Measurements from ENCODE around the gene SHB.

SHB gene

GRCh38 chr9:38043931-38044623, 24.9 kb downstream of the SHB start:
- Histone ChIP-seq H3K27me3 (ENCODE audit: control insufficient read depth, insufficient read depth, low read length) (no peaks in the 10 kb centered on the region), H3K36me3 (ENCODE audit: control insufficient read depth, insufficient read depth, low read length) (no peaks in the 10 kb centered on the region), H3K9ac (ENCODE audit: low read length) (no peak overlapping the region), H3K4me3 (ENCODE audit: low read length) (no peak overlapping the region), H3K4me1 (ENCODE audit: control insufficient read depth, insufficient read depth, low read length) (peaks cover 85% of the 10 kb centered on the region), H3K9me3 (ENCODE audit: control insufficient read depth, low read length) (no peaks in the 10 kb centered on the region)

GRCh38 chr9:38042626-38043357, 26.2 kb downstream of the SHB start:
- Histone ChIP-seq H3K9ac (ENCODE audit: low read length) (no peak overlapping the region), H3K4me1 (ENCODE audit: control insufficient read depth, insufficient read depth, low read length) (peaks cover 85% of the 10 kb centered on the region), H3K4me3 (ENCODE audit: low read length) (no peak overlapping the region), H3K27me3 (ENCODE audit: control insufficient read depth, insufficient read depth, low read length) (no peaks in the 10 kb centered on the region), H3K36me3 (ENCODE audit: control insufficient read depth, insufficient read depth, low read length) (no peaks in the 10 kb centered on the region), H3K9me3 (ENCODE audit: control insufficient read depth, low read length) (no peaks in the 10 kb centered on the region)

GRCh38 chr9:38041564-38042243, 27.3 kb downstream of the SHB start:
- no peaks in the 10 kb centered on the region for H3K27me3 ChIP-seq (ENCODE audit: control insufficient read depth, insufficient read depth, low read length)
- no peaks in the 10 kb centered on the region for H3K36me3 ChIP-seq (ENCODE audit: control insufficient read depth, insufficient read depth, low read length)
- no peaks in the 10 kb centered on the region for H3K9me3 ChIP-seq (ENCODE audit: control insufficient read depth, low read length)
- H3K4me3 ChIP-seq (ENCODE audit: low read length), result no peak overlapping the region
- no peak overlapping the region for H3K9ac ChIP-seq (ENCODE audit: low read length)
- H3K4me1 ChIP-seq (ENCODE audit: control insufficient read depth, insufficient read depth, low read length), result peaks cover 74% of the 10 kb centered on the region

- Histone ChIP-seq H3K4me3 (ENCODE audit: low read length) (no peak overlapping the region), H3K9ac (ENCODE audit: low read length) (no peak overlapping the region), H3K9me3 (ENCODE audit: control insufficient read depth, low read length) (no peaks in the 10 kb centered on the region)
Measured at GRCh38 chr9:38039907-38040682, 28.9 kb downstream of the SHB start.

GRCh38 chr9:38039090-38039906, 29.7 kb downstream of the SHB start:
- no peak overlapping the region for H3K9ac ChIP-seq (ENCODE audit: low read length)

More at GRCh38 chr9:38039907-38040682, 28.9 kb downstream of the SHB start:
- H3K36me3 ChIP-seq (ENCODE audit: control insufficient read depth, insufficient read depth, low read length), result no peaks in the 10 kb centered on the region
- H3K4me1 ChIP-seq (ENCODE audit: control insufficient read depth, insufficient read depth, low read length), result peaks cover 62% of the 10 kb centered on the region
- H3K27me3 ChIP-seq (ENCODE audit: control insufficient read depth, insufficient read depth, low read length), result no peaks in the 10 kb centered on the region

GRCh38 chr9:38038307-38039089, 30.5 kb downstream of the SHB start:
- Histone ChIP-seq H3K4me3 (ENCODE audit: low read length) (no peak overlapping the region), H3K4me1 (ENCODE audit: control insufficient read depth, insufficient read depth, low read length) (peaks cover 48% of the 10 kb centered on the region), H3K27me3 (ENCODE audit: control insufficient read depth, insufficient read depth, low read length) (no peaks in the 10 kb centered on the region), H3K36me3 (ENCODE audit: control insufficient read depth, insufficient read depth, low read length) (no peaks in the 10 kb centered on the region), H3K9ac (ENCODE audit: low read length) (no peak overlapping the region), H3K9me3 (ENCODE audit: control insufficient read depth, low read length) (no peaks in the 10 kb centered on the region)

More at GRCh38 chr9:38039090-38039906, 29.7 kb downstream of the SHB start:
- no peaks in the 10 kb centered on the region for H3K36me3 ChIP-seq (ENCODE audit: control insufficient read depth, insufficient read depth, low read length)
- H3K9me3 ChIP-seq (ENCODE audit: control insufficient read depth, low read length), result no peaks in the 10 kb centered on the region
- no peak overlapping the region for H3K4me3 ChIP-seq (ENCODE audit: low read length)
- H3K4me1 ChIP-seq (ENCODE audit: control insufficient read depth, insufficient read depth, low read length), result peaks cover 54% of the 10 kb centered on the region
- H3K27me3 ChIP-seq (ENCODE audit: control insufficient read depth, insufficient read depth, low read length), result no peaks in the 10 kb centered on the region

GRCh38 chr9:38037981-38038306, 31.1 kb downstream of the SHB start:
- H3K27me3 ChIP-seq (ENCODE audit: control insufficient read depth, insufficient read depth, low read length), result no peaks in the 10 kb centered on the region
- no peak overlapping the region for H3K4me3 ChIP-seq (ENCODE audit: low read length)
- H3K9ac ChIP-seq (ENCODE audit: low read length), result no peak overlapping the region
- peaks cover 48% of the 10 kb centered on the region for H3K4me1 ChIP-seq (ENCODE audit: control insufficient read depth, insufficient read depth, low read length)
- H3K36me3 ChIP-seq (ENCODE audit: control insufficient read depth, insufficient read depth, low read length), result no peaks in the 10 kb centered on the region
- no peaks in the 10 kb centered on the region for H3K9me3 ChIP-seq (ENCODE audit: control insufficient read depth, low read length)

GRCh38 chr9:38036359-38037084, 32.5 kb downstream of the SHB start:
- peaks cover 48% of the 10 kb centered on the region for H3K4me1 ChIP-seq (ENCODE audit: control insufficient read depth, insufficient read depth, low read length)

GRCh38 chr9:38035873-38036272, 33.2 kb downstream of the SHB start:
- Histone ChIP-seq H3K4me1 (ENCODE audit: control insufficient read depth, insufficient read depth, low read length) (peaks cover 47% of the 10 kb centered on the region), H3K27me3 (ENCODE audit: control insufficient read depth, insufficient read depth, low read length) (no peaks in the 10 kb centered on the region), H3K36me3 (ENCODE audit: control insufficient read depth, insufficient read depth, low read length) (no peaks in the 10 kb centered on the region), H3K4me3 (ENCODE audit: low read length) (no peak overlapping the region), H3K9me3 (ENCODE audit: control insufficient read depth, low read length) (no peaks in the 10 kb centered on the region), H3K9ac (ENCODE audit: low read length) (no peak overlapping the region)

More at GRCh38 chr9:38036359-38037084, 32.5 kb downstream of the SHB start:
- Histone ChIP-seq H3K9ac (ENCODE audit: low read length) (no peak overlapping the region), H3K9me3 (ENCODE audit: control insufficient read depth, low read length) (no peaks in the 10 kb centered on the region), H3K27me3 (ENCODE audit: control insufficient read depth, insufficient read depth, low read length) (no peaks in the 10 kb centered on the region), H3K4me3 (ENCODE audit: low read length) (no peak overlapping the region), H3K36me3 (ENCODE audit: control insufficient read depth, insufficient read depth, low read length) (no peaks in the 10 kb centered on the region)

GRCh38 chr9:38033941-38034340, 35.1 kb downstream of the SHB start:
- H3K27me3 ChIP-seq (ENCODE audit: control insufficient read depth, insufficient read depth, low read length), result no peaks in the 10 kb centered on the region
- peaks cover 40% of the 10 kb centered on the region for H3K4me1 ChIP-seq (ENCODE audit: control insufficient read depth, insufficient read depth, low read length)
- H3K4me3 ChIP-seq (ENCODE audit: low read length), result no peak overlapping the region
- H3K9me3 ChIP-seq (ENCODE audit: control insufficient read depth, low read length), result no peaks in the 10 kb centered on the region
- H3K9ac ChIP-seq (ENCODE audit: low read length), result no peak overlapping the region
- H3K36me3 ChIP-seq (ENCODE audit: control insufficient read depth, insufficient read depth, low read length), result no peaks in the 10 kb centered on the region
